CD4-positive, alpha-beta T cell (primary cell): Measurements from ENCODE around the gene RAP1GAP2. TPM values are rescaled to one million over a fixed set of nuclear protein-coding genes. Genes with fewer than 3 reads are reported as not detected.
"Not testable (repeated sequence)": the region's sequence is repeated elsewhere in the genome, so short reads cannot be mapped to it uniquely, and the experiment has no call there.

Source experiments
- ATAC-seq: fragments of 200-7000 bp; cut with Tn5 transposase; one replicate; pipeline ENCODE4 v1.10.0; 2022; ENCODE audit warnings: mild to moderate bottlenecking; ENCODE audit not compliant: poor library complexity
- CTCF ChIA-PET: fragments of 350-600 bp; sonication (Branson Sonifier 250); formaldehyde crosslinking; loops from one replicate; lab custom pipeline; 2021; ENCODE audit warnings: antibody characterized with exemption, inconsistent platforms; lab: Charles Lee
- POLR2A ChIA-PET: fragments of 350-600 bp; sonication (Branson Sonifier 250); formaldehyde crosslinking; loops from one replicate; lab custom pipeline; 2021; ENCODE audit warnings: antibody characterized with exemption, inconsistent platforms; lab: Charles Lee
- DNase-seq, 14 experiments: peaks; one replicate each; pipeline ENCODE4 v3.0.0-alpha.2; 2013 to 2020; ENCODE audit warnings: mixed read lengths in 2 of 14
- H3K27ac ChIP-seq, 2 donors: one replicate each; pipeline versions ENCODE4 v1.5.1 to v1.7.0; 2013; ENCODE audit warnings: low read length in 2 of 2, low read depth in 1 of 2, mild to moderate bottlenecking in 1 of 2
- H3K27me3 ChIP-seq, 2 experiments: 1 replicate in 1 of 2; 2 replicates in 1 of 2; pipeline versions ENCODE4 v1.6.1 to v1.7.0; 2013; ENCODE audit warnings: low read length in 2 of 2, control low read depth in 1 of 2, mild to moderate bottlenecking in 1 of 2, moderate library complexity in 1 of 2; ENCODE audit not compliant: insufficient read depth in 2 of 2, control insufficient read depth in 1 of 2
- H3K36me3 ChIP-seq: one replicate; pipeline ENCODE4 v1.6.1; 2013; ENCODE audit warnings: low read length, control low read depth; ENCODE audit not compliant: insufficient read depth
- H3K4me1 ChIP-seq: one replicate; pipeline ENCODE4 v1.6.1; 2013; ENCODE audit warnings: low read length, control low read depth; ENCODE audit not compliant: insufficient read depth
- H3K4me3 ChIP-seq: one replicate; pipeline ENCODE4 v1.5.1; 2013; ENCODE audit warnings: mild to moderate bottlenecking, low read length, moderate library complexity
- H3K9me3 ChIP-seq, 2 experiments: 1 replicate in 1 of 2; 2 replicates in 1 of 2; pipeline versions ENCODE4 v1.6.1 to v1.7.0; 2013; ENCODE audit warnings: low read length in 2 of 2, mild to moderate bottlenecking in 2 of 2, control low read depth in 1 of 2, moderate library complexity in 1 of 2; ENCODE audit not compliant: control insufficient read depth in 1 of 2, insufficient read depth in 1 of 2
- H3K27ac Mint-ChIP-seq: one replicate; pipeline ENCODE4 v1.8.0; 2020; ENCODE audit warnings: mixed read lengths
- H3K27me3 Mint-ChIP-seq: one replicate; pipeline ENCODE4 v1.8.0; 2021; ENCODE audit warnings: mixed read lengths
- H3K36me3 Mint-ChIP-seq: one replicate; pipeline ENCODE4 v1.8.0; 2021; ENCODE audit warnings: low read depth, mixed read lengths
- H3K4me1 Mint-ChIP-seq: one replicate; pipeline ENCODE4 v1.8.0; 2021; ENCODE audit warnings: low read depth, mixed read lengths
- H3K4me3 Mint-ChIP-seq: one replicate; pipeline ENCODE4 v1.8.0; 2020; ENCODE audit warnings: mild to moderate bottlenecking, mixed read lengths
- H3K9me3 Mint-ChIP-seq: one replicate; pipeline ENCODE4 v1.8.0; 2020; ENCODE audit warnings: mixed read lengths
- CTCF ChIP-seq: fragments of 200-600 bp; IDR thresholded peaks from one replicate; pipeline ENCODE4 v1.8.0; 2022; ENCODE audit warnings: antibody characterized with exemption, mild to moderate bottlenecking
- intact Hi-C, 2 experiments: fragments of 100-400 bp; cut with DNase I in 1 of 2; cut with micrococcal nuclease in 1 of 2; formaldehyde crosslinking; loops; one replicate each; pipeline versions ENCODE4 v1.15.1 to v1.9.0; 2023 to 2025; cut with DNase I, micrococcal nuclease
- total RNA-seq, 174 experiments: library from RNA in 2 of 174; stranded (reverse) in 2 of 174; gene quantifications; one replicate each; pipeline ENCODE4 v1.2.3 and lab custom pipeline; 2021 to 2026

The RAP1GAP2 gene
- total RNA-seq, 2 experiments from 2014 or later, result 46.3 to 49.7 TPM

DNA sequence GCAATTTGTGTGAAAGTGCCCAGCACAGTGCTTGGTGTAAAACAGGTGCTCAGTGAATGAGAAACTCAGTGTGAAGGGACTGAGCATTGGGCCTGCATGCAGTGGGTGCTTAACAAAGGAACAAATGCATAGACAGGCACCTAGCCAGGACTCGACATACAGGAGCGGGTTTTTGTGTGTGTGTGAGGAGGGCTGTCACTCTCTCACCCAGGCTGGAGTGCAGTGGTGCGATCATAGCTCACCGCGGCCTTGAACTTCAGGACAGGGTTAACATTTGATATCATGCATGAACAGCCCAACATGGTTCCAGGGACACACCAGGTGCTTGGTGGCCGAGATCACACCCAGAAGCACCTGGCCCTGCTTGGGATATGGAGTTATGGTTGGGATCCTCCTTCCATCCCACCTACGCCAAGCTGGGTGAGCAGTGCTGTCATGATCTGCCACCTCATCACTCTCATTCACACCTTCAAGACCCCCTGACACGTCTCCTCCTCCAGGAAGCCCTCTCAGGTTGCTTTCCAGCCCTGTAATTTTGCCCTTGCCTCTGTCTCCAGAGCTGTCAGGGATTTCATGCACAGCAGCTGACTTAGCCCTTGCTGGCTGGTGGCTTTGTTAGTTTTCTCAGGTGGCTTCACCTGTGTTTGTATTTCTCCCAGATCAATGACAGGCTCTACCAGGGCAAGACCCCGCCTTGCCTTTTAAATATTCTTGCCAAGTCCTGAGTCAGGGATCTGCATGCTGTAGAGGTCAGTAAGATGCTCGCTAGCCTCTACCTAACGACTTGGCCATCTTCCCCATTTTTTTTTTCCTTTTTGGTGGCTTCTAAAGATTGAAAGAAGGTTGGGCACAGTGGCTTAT is 200.8 kb downstream of the RAP1GAP2 start:
- peak in 1 of 14 experiments; percentile 22 for DNase-seq
- no peaks in the 10 kb centered on the region for H3K9me3 Mint-ChIP-seq
- H3K4me1 Mint-ChIP-seq, result peaks cover 1% of the 10 kb centered on the region
- no peaks in the 10 kb centered on the region for H3K27me3 Mint-ChIP-seq
- Histone ChIP-seq H3K9me3 (no peaks in the 10 kb centered on the region), H3K4me3 (no peak overlapping the region), H3K36me3 (peaks cover 55% of the 10 kb centered on the region), H3K27ac (no peak overlapping the region), H3K27me3 (no peaks in the 10 kb centered on the region), H3K4me1 (peaks cover under 1% of the 10 kb centered on the region)
- no peak for ATAC-seq
- no peak overlapping the region for H3K27ac Mint-ChIP-seq
- H3K36me3 Mint-ChIP-seq, result peaks cover 44% of the 10 kb centered on the region
- TF ChIP-seq CTCF, result no peak
- ChIA-PET POLR2A (no interaction called here), CTCF (no interaction called here)
- no peak overlapping the region for H3K4me3 Mint-ChIP-seq
- intact Hi-C loops, result no loop called here

- H3K27me3 Mint-ChIP-seq, DNase-seq, H3K9me3 Mint-ChIP-seq, H3K27ac Mint-ChIP-seq, ATAC-seq, H3K27ac ChIP-seq, H3K27me3 ChIP-seq, POLR2A ChIA-PET, H3K9me3 ChIP-seq, CTCF ChIA-PET, intact Hi-C loops, H3K4me3 Mint-ChIP-seq, H3K4me3 ChIP-seq: not testable (repeated sequence)
- peaks cover 38% of the 10 kb centered on the region for H3K36me3 Mint-ChIP-seq
- peaks cover 15% of the 10 kb centered on the region for H3K4me1 ChIP-seq
- H3K4me1 Mint-ChIP-seq, result peaks cover 15% of the 10 kb centered on the region
- peaks cover 62% of the 10 kb centered on the region for H3K36me3 ChIP-seq
Measured at GRCh38 chr17:2998469-2998901, 202.2 kb downstream of the RAP1GAP2 start.

GRCh38 chr17:3002538-3003295 is 206.5 kb downstream of the RAP1GAP2 start:
- H3K27ac ChIP-seq, result no peak overlapping the region

More at GRCh38 chr17:3002538-3003295, 206.5 kb downstream of the RAP1GAP2 start:
- Histone ChIP-seq H3K9me3 (no peaks in the 10 kb centered on the region), H3K27me3 (no peaks in the 10 kb centered on the region), H3K4me3 (no peak overlapping the region), H3K4me1 (peaks cover 29% of the 10 kb centered on the region), H3K36me3 (peaks cover 49% of the 10 kb centered on the region)
- no peak for TF ChIP-seq CTCF
- Mint-ChIP-seq H3K27me3 (no peaks in the 10 kb centered on the region), H3K9me3 (no peaks in the 10 kb centered on the region), H3K4me3 (peak overlapping the region; percentile 21), H3K27ac (peak overlapping the region; percentile 87), H3K4me1 (peaks cover 34% of the 10 kb centered on the region), H3K36me3 (peaks cover 28% of the 10 kb centered on the region)
- DNase-seq, result peak in 4 of 14 experiments; percentile 12 to 43 (median 28)
- no peak for ATAC-seq
- CTCF ChIA-PET, result no interaction called here
- intact Hi-C loops, result no loop called here
- POLR2A ChIA-PET, result interaction anchor here (1.5 to 1.7 kb wide), 2 partner anchors 188 to 207 kb away, joined by 4 to 11 read pairs; partner anchors contain the start of gene RAP1GAP2
